Astrocyte of the spinal cord (primary cell): ENCODE data around the gene PKDCC.
"Not testable (repeated sequence)": the region's sequence is repeated elsewhere in the genome, so short reads cannot be mapped to it uniquely, and the experiment has no call there.

Experiments used
- DNase-seq: peaks from one replicate; pipeline ENCODE4 v3.0.0; 2011; ENCODE audit warnings: low read depth, low spot score
- H3K4me3 ChIP-seq: 2 replicates; pipeline ENCODE4 v1.5.1; 2011; ENCODE audit warnings: low read depth, mild to moderate bottlenecking, low read length, moderate library complexity
- in situ Hi-C: cut with HindIII; loops from 2 replicates; pipeline ENCODE4 v1.10.0; 2017; ENCODE audit warnings: low sequenced_read_pairs
- TF ChIP-seq, protein P1 (sequence below): IDR thresholded peaks from 2 replicates; pipeline ENCODE4 v1.5.1; 2012; ENCODE audit warnings: low read depth, mild to moderate bottlenecking, low read length, inconsistent platforms

PKDCC gene

DNA sequence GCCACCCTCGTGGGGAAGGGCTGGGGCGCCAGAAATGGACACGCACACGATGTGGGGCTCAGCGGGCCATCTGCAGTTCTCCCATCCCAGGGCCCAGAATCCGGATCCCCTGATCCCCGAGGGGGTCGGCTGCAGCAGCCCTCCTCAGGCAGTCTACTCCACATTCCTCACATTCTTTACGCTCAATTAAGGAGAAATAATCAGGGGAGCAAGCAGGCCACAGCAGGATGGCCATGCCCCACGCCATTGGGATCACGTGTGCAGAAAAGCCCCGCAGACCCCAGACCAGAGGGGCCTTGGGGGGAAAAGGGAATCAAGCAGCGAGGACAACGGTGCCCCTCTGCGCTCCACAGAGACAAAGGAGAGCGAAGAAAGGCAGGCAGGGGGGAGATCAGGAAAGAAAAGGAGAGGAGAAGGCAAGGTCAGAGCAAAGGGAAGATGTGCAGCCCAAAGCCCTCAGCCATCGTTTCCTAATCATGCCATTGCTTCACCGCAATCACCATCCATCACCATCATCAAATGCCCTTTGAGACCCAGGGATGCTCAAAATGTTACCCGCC, 17.5 kb upstream of the PKDCC start:
- no peak overlapping the region for H3K4me3 ChIP-seq
- in situ Hi-C loops = no loop called here
- TF ChIP-seq, protein P1, sequence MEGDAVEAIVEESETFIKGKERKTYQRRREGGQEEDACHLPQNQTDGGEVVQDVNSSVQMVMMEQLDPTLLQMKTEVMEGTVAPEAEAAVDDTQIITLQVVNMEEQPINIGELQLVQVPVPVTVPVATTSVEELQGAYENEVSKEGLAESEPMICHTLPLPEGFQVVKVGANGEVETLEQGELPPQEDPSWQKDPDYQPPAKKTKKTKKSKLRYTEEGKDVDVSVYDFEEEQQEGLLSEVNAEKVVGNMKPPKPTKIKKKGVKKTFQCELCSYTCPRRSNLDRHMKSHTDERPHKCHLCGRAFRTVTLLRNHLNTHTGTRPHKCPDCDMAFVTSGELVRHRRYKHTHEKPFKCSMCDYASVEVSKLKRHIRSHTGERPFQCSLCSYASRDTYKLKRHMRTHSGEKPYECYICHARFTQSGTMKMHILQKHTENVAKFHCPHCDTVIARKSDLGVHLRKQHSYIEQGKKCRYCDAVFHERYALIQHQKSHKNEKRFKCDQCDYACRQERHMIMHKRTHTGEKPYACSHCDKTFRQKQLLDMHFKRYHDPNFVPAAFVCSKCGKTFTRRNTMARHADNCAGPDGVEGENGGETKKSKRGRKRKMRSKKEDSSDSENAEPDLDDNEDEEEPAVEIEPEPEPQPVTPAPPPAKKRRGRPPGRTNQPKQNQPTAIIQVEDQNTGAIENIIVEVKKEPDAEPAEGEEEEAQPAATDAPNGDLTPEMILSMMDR = no peak
- DNase-seq = no peak

GRCh38 chr2:42030829-42031228, 17.0 kb upstream of the PKDCC start:
- no peak for DNase-seq
- TF ChIP-seq, protein P1 = no peak
- in situ Hi-C loops = no loop called here
- no peak overlapping the region for H3K4me3 ChIP-seq

DNA sequence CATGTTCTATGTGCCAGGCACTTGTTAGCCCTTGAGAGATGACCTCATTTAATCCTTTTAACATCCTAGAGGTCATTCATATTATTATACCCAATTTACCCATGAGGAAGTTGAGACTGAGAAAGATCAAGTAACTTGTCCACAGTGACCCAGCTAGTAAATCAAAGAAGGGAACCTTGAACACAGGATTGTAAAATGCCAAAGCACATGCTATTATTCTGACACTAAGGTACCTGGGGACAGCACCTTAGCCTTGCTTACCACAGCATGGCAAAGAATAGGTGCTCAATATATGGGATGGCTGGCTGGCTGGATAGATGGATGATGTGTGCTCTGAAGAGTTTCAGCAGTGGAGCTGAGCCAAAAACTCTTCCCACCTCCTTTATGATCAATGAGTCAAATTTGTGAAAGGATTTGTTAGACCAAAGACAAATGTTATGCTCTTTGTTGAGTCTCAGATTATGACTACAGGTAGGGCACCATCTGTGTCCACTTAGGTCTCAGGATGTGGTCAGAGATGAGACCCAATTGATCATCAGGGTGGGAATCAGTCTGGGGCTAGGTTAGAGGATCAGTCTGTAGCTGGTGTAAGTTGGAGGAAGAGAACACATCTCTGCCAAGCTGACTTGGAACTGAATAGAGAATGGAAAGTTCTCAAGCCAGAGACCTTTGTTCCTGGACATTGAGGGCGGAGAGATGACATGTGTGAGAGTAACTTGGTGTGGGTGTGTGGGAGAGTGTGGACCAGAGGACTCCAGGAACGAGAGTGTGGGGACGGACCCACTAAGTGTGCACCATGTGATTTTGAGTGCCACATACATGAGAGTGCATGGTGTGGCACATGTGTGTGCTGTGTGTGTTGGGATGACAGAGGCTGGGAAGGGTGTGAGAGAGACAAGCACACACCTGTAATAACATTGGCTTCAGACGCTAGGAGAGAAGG, 16.3 kb upstream of the PKDCC start:
- H3K4me3 ChIP-seq = no peak overlapping the region
- TF ChIP-seq, protein P1 = no peak
- in situ Hi-C loops = no loop called here
- no peak for DNase-seq

DNA sequence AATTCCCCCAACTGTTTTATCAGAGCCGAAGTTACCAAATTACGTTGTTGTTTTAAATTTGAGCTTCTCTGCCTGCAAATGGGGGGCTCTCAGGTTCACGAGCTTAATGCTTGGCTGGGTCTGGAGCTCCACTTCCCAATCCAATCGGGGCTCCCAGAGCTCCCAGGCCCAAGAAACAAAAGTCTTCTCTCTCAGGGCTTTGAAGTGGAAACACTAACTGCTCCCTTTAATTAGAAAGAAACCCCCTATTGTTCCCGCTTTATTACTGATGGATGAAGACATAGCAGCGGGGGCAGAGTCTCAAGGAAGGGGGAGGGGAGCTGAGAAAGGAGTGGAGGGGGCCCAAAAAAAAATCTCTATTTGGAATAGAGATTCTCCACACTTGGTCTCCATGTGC, 15.6 kb upstream of the PKDCC start:
- no peak for DNase-seq
- no peak overlapping the region for H3K4me3 ChIP-seq
- TF ChIP-seq, protein P1 = no peak
- in situ Hi-C loops = no loop called here

DNA sequence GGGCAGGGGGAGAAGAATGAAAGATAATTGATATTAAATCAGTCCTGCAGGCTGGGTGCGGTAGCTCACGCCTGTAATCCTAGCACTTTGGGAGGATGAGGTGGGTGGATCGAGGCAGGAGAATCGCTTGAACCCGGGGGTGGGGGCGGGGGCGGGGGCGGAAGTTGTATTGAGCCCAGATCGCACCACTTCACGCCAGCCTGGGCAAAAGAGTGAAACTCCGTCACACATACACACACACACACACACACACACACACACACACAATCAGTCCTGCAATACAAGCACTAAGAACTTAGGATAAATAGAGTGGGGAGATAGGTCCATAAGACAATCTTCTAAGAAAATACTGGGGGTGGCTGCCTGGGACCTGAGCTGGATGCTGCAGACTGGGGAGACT, 15.1 kb upstream of the PKDCC start:
- in situ Hi-C loops = no loop called here

GRCh38 chr2:42034096-42034495, 13.7 kb upstream of the PKDCC start:
- in situ Hi-C loops, DNase-seq, H3K4me3 ChIP-seq: not testable (repeated sequence)

More for the DNA sequence above, 15.1 kb upstream of the PKDCC start:
- TF ChIP-seq, protein P1 = no peak
- DNase-seq = no peak
- H3K4me3 ChIP-seq = no peak overlapping the region

DNA sequence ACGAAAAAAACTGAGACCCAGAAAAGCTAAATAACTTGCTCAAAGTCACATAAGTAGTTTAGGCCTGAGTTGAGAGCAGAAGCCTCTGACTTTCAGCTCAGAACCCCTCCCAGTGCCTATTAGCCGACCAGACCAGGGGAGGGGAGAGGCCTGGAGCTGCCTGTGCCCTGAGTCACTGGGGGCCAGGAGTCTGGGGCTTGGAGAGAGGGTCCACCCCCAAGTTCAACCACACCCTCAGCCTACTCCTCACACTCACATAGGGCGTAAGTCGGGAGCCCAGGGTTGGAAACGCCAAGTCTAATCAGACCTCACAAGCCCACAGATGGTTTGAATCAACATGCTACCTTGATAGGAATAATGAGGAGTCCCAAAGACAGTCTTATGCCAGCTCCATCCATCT, 12.6 kb upstream of the PKDCC start:
- in situ Hi-C loops = no loop called here
- no peak overlapping the region for H3K4me3 ChIP-seq
- TF ChIP-seq, protein P1 = no peak
- no peak for DNase-seq
